Measurements from ENCODE around the gene SNX20.

DNA sequence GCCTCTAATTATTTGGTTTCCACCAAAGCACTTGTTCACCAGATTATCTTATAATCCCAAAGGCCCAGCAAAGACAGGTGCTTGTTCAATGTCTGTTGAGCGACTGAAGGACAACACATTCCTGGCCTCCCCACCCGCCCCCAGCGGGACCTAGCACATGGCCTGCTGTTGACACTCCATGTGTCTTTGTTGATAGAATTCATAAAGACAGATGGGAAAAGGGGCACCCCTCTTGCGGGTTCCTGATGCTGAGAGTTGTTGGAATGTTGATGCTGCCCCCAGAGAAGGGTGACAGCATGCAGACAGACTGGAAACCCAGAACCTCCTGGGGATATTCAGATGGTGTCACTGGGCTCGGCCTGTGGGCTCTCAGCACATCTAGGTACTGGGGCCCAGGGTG is 36.9 kb downstream of the SNX20 start:
- TF ChIP-seq SIN3A (IDR thresholded peaks at IDR 0.05; ENCODE audit: borderline replicate concordance, insufficient read depth, low read length), result no peak
- no peak for TF ChIP-seq FOXP2 (optimal IDR thresholded peaks at IDR 0.05; ENCODE audit: borderline replicate concordance, extremely low read depth, extremely low read length, insufficient read depth)

All from PFSK-1 (cell line).